ENCODE results near the gene PLCB2.

Gene PLCB2

DNA sequence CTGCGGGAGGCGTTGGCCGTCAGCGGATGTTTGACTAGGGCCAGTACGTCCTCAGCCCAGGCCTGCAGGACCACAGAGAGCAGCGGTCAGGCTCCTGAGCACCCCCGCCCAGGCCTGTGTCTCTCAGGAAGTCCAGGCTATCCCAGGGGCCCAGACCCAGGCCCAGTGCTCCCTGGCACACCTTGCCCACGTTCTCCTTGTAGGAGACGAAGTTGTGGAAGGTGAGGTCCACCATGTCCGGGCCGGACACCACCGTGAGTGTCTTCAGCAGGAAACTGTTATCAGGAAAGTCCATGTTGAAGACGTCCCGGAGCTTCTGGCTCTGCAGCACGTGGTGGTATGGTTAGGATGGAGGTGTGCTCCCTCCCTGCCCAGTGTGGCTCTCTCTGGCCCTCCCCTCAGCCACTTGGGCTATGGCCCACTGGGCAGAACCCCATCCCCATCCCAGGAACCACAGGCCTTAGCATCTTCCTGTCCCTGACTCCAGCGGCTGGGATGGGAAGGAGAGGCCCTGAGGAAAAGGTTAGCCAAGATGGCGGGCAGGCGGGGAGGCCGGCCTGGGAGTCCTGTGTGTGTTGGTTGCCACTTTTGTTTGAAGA lies 5.3 kb downstream of the PLCB2 start:
- no peak for DNase-seq (ENCODE audit: low read depth, low spot score)

DNA sequence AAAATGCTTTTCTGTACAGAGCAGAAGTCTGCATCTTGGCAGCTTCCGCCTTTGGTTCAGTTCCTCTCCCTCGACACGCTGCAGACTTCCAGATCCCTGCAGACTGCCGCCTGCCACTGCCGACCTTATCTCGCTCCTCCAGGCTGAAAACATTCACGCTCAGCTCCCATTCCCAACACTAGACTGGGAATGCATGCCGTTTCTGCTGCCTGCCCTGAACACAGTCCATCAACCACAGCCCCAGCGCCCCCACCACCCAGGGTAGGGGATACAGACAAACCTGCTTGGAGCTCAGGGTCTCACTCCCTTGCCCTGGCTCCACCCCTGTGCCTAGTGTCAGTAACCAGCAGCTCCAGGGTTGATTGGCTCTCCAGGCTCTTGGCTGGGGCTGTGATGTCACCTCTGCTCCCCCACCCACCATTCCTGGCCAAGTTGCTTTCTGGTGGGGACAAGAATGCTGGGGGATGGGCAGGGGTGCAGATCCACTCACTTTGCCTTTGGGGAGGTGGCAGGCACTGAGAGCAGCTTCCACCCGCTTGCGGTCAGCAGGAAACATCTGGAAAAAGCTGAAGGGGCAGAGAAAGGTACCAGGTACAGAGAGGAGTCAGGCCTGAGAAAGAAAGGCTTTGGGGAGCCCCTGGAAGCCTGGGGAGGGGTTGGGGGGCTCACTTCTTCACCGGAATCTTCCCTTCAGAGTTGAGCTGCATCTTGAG lies 6.1 kb downstream of the PLCB2 start:
- DNase-seq (ENCODE audit: low read depth, low spot score) = no peak

DNA sequence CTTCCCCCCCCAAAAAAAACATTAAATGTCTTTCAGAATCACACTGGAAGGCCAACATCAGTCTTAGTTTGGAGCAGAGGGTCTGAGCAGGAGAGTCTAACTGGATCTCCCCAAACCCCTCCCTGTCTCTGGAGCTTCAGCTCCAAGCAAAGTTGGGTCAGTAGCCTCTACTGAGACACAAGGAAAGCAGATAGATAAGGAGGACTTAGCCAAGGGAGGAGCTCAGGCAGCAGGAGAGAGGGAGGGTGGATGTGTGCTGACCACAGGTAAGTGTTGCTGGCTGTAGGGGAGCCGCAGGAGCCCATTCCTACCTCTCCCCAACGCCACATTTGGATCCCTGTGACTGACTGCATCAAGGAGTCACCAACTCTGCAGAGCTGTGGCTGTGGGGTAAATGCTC lies 7.0 kb downstream of the PLCB2 start:
- no peak for DNase-seq (ENCODE audit: low read depth, low spot score)

DNA sequence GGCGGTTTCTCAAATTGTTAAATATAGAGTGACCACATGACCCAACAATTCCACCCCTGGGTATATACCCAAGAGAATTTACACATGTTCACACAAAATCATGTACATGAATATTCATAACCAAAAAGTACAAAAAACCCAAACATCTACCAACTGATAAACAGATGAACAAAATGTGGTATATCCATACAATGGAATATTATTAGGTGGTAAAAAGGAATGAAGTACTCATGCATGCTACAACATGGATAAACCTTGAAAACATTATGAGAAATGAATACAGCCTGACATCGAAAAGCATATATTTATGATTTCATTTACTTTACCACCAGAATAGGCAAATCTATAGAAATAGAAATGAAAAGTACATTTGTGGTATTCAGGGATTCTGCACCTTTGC lies 7.4 kb downstream of the PLCB2 start:
- DNase-seq (ENCODE audit: low read depth, low spot score) = no peak

DNA sequence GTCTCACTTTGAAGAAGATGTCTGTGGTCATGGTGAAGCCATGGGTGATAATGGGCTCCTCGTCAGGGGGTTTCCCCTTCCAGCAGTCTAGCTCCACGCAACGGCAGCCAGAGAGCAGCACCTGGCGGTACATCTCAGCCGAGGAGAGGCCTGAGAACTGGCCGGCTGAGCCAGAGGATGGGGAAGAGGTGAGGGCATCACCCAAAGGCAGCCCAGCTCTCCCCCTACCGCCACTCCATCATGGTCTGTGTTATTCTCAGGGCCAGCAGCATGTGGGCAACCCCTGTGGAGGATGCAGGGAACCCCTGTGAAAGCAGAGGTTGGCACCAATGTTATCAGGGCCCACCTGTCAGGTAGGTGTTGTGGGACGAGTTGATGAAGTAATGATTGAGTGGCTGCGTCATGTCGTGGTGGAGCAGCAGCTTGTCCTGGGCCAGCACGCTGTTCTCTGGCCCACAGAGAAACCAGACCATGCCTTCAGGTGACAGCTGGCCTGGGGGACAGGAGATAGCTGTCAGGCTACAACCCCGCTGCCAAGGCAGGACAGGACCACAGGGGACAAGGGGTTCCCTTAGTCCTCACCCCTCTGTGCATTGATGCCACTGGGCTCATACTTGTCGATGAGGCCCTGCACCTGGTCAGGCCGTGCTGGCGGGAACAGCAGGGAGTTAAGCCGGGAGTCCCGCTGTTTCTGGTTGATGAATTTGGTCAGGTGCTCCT lies 9.4 kb downstream of the PLCB2 start:
- no peak for DNase-seq (ENCODE audit: low read depth, low spot score)

DNA sequence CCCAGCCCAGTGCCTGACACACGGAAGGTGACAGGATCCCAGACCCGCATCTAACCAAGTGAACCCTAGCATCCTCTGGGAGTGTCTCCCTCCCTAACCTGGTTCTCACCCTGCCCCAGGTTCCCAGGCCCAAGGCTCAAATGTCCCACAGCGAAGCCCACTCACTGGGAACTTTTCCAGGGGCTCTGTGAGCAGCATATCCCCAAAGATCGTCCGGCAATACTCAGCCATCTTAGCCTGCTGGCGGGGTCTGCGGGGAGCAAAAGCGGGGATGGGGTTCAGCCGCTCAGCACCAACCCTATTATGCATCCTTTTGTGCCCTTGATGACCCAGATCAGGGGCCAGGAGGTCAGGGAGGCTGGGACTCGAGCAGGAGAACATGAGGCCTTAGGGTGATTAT lies 10.4 kb downstream of the PLCB2 start:
- DNase-seq (ENCODE audit: low read depth, low spot score) = no peak

DNA sequence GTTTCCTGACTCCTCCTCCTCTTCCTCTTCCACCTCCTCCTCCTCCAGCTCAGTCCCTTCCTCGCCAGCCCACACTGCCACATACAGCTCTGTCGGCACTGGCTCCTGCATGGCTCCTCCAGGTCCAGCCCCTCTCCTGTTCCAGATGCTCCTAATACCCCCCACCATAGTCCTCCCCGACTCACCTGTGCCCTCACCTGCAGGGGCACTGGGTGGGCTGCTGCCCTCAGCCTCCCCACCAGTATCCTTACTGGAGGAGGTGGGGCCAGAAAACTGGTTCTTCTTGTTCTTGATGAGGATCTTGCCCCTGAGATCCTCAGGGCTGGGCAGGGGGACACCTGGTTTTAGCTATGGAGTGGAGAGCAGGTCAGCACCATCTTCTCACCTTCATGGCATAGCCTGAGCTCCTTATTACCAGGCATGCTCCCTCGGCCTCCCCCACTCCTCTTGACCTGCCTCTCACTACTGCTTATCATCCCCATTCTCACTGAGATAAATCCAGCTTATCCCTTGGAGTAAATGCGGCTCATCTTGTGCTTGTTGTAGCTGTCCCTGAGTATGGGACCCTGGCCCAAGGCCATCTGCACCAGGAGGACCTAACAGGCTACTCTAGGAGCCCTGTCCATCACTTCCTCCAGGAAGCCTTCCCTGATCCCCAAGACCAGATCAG lies 11.0 kb downstream of the PLCB2 start:
- no peak for DNase-seq (ENCODE audit: low read depth, low spot score)

DNA sequence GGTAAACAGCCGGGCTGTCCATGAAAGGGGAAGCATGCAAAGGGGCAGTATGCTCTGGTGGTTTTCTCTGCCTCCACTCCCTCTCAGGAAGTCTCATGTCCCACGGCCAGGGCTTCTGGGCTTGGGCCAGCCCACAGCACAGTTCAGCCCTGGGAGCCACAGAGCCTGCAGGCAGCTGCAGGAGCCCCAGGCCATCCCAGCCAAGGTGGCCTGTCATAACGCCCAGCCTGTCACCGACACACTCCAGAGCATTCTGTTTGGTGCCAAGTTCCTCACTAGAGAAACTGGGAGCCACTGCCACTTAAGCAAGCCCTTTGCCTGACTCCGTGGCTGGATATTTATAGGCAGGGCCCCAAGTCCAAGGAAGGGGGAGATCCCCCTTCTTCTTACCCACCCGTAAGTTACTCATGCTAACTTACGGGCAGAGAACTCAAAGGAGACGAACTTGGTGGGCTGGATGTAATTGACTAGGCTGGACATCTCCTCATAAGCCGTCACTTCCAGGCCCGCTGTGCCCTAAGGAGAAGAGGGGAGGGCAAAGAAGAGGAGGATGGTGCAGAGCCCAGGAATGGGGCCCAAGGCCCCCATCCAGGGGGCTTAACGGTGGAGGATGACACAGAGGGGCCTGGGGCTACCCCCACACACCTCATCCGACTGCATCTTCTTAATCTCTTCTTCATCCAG lies 11.7 kb downstream of the PLCB2 start:
- no peak for DNase-seq (ENCODE audit: low read depth, low spot score)

DNA sequence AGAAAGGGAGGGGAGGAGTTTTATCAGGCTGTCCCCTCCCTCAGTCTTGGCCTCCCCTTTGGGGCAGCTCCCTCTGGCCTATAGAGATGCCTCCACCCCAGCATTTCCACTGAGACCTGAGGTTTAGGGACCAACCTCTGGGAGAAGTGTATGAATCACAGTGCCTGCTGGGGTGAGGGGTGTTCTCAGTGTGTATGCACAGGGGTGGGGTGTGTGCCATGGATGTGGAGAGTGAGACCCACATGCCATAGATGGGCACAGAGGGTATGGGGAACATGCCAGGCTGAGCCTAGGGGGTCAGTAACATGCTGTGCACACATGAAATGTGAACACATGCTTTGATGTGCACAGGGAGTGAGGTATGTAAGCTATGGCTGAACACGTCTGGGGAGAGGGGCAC lies 12.4 kb downstream of the PLCB2 start:
- DNase-seq (ENCODE audit: low read depth, low spot score) = no peak

DNA sequence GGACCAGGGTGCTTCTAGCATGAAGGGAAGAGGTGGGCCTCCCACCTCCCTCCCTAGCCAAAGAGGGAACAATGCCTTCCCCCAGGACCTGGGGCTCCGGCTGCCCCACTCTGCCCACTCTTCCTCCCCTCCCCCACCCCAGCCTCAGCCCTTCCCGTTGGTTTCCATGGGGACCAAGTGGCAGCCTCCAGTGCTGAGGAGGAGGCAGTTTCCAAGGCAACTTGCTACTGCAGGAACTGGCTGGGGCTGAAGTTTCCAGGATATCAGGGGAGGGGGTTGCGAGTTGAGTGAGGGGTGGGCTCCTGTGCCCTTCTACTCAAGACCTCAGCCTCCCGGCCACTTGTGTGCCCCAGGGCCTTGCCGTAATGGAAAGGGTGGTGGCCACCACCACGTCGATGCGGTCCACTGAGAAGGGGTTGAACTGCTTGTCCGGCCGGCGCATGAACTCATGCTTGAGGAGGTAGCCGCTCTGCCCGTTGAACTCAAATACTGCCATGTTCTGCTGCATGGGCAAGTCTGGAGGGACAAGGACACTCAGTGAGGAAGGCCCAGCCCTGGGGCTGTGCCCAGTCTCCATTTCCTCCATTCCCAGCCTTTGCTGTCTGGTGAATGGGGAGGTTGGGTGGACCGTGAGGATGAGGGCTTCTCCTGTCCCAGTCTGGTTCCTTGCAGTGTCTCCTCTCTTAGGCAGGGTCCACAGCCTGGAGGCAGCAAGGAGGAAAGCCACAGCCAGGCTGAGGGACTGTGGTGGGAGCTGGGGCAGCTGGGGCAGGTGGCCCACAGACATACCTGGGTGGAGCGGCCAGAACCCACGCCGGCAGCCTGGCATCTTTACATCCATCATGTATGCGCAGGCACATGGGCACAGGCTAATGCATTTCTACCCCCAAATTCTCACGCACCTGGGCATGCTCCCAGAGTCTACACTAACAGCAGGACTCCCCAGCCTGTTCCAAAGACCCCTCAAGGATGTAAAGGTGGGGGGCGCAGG lies 13.5 kb downstream of the PLCB2 start:
- DNase-seq (ENCODE audit: low read depth, low spot score) = no peak

DNA sequence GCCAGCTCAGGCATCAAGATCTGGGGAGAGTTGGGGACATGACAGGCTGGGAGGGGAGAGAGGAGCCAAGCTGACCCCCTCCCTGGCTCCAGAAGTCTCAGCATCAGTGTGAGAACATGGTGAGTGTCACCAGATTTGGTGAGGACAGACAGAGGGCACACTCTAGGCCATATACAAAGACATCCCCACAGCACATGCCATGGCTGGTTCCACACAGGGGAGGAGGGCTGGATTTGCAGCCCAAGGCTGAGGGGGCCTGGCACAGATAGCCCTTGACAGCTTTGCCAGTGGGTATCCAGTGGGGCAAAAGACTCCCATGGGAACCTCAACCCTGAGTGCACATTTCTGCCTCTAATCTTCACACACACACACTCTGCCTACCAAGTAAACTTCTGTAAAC lies 14.7 kb downstream of the PLCB2 start:
- DNase-seq (ENCODE audit: low read depth, low spot score) = no peak

DNA sequence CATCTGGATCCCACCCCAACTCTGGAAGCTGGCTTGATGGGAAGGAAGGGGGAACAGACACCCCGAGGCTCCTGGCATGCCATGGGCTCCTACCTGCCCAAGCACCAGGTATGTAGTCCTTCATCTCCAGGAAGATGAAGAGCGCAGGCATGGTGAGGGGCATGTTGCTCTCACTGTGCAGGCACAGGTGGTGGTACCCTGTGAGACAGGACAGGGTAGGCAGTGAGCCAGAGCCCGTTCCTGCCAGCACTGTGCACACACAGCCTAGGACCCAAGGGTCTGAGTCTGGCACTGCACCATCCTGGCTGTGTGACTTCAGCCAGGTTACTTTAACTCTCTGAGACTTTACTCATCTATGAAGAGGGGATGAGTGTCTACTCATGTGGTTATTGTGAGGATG lies 15.5 kb downstream of the PLCB2 start:
- DNase-seq (ENCODE audit: low read depth, low spot score) = no peak

DNA sequence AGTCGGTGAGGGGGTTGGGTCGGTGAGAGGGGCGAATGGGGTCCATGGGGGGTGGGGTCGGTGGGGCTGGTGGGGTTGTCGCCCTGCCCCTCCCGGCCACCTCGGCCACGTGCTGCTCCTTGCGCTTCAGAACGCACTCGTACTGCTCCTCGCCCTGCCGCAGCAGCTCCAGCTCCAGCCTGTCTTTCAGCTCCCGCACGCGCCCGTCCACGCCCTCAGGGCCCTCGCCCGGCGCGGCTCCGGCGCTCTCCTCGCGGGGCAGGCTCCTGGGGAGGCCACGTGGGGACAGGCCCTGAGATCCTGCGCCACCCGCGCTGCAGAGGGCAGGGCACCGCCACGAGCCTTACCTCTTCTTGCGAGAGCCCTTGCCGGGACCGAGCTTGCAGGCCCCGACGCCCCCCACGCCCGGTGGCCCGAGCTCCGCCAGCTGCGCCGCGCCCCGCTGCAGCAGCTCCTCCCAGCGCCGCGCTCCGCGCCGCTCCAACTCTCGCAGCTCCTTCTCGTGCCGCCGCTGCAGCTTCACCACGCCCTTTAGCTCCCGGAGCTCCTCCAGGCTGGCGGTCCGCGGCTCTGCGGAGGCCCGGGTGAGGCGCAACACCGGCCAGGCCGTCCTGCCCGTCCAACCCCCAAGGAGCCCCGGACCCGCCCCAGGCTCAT lies 16.7 kb downstream of the PLCB2 start:
- peak; percentile 81 for DNase-seq (ENCODE audit: low read depth, low spot score)

DNA sequence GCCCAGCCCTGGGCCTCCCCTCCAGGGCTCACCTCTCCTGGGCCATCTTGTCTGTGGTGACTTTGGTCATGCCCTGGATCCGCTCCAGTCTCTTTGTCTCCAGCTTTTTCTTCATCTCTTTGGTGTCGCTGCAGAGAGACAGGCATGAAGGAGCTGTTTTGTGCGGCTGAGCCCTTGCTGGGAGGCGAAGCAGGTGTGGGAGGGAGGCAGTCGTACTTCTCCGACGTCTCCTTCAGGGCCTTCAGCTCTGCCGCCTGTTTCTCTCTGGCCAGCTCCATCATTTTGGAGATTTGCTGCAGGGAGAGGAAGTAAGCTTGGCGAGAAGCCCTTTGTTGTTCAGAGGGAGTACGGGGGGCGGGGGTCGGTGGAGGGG lies 17.2 kb downstream of the PLCB2 start:
- no peak for DNase-seq (ENCODE audit: low read depth, low spot score)

DNA sequence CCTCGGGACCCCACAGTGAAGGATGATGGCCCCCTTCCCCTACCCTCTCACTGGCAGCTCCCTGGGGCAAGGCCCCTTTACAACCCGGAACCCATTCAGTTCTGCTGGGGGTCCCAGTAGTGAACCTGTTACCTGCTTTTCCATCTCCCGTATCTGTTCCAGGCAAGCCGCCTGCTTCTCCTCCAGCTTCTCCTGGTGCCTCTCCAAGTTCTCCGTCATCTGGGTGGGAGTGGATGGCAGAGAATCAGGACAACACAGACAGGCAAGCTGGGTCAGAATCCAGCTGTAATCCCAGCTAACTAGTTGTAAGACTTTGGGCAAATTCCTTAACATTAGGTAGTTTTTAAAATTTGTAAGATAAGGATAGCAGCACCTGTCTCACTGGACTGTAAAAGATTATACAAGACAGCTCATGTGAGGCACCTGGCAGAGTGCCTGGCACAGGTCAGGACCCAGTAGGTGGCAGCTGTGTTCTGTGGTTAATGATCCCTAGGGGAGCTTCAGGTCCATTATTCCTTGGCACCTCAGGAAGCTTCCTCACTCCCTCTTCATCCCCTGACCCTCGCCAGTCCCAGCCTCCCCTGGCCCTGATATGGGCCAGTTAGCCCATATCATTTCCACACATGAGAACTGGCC lies 18.5 kb downstream of the PLCB2 start:
- no peak for DNase-seq (ENCODE audit: low read depth, low spot score)

DNA sequence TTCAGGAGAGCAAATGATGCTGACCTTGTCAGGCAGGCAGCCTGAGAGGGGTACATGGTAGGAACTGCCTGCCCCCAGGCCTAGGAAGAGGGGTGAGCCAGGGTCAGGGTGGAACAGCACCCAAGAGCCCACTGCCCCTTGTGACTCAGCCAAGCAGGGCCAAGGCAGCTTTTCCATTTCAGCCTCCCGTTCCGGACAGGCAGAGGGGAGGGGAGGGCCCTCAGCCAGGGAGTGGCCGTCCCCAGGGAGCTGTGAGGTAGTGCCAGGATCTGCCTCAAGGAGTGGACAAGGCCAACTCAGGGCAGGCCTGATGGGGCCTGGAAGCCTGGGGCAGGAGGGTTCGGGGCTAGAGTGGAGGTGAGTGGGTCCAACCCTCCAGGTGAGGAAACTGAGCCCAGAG lies 19.8 kb downstream of the PLCB2 start:
- DNase-seq (ENCODE audit: low read depth, low spot score) = no peak

DNA sequence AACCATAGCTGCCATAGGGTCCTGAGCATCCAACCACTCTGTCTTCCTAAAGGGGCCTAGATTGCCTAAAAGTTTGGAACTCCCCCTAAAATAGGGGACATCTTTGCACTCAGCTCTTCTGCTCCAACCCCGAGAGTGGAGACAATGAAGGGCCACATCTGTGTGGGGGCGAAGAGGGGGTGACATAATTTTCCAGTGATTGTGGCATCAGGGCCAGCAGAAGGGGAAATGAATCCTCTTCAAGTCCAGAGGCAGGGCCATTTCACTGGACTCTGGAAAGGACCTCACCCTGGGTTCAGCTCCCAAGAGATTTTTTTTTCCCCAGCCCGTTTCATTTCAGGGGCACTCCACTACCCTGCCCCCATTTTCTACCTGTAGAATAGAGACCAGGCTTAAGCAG lies 20.2 kb downstream of the PLCB2 start:
- no peak for DNase-seq (ENCODE audit: low read depth, low spot score)

DNA sequence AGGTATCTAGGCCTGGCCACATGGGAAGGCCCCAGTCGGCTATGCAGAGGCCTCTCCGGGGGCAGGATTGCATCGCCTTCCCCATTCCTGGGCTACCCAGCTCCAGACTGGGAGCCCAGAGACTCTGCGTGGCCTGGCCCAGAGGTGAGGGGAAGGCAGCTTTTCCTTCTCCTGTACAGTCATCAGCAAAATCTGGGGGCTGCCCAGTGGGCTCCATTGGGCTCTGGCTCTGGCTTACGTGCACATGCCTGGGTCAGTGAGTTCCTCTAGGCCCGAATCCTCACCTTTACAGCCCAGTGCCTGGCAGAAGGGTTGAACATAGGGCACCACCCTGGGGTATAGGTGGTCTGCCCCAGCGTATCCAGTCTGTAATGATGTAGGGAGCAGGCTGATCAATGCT lies 20.9 kb downstream of the PLCB2 start:
- no peak for DNase-seq (ENCODE audit: low read depth, low spot score)

DNA sequence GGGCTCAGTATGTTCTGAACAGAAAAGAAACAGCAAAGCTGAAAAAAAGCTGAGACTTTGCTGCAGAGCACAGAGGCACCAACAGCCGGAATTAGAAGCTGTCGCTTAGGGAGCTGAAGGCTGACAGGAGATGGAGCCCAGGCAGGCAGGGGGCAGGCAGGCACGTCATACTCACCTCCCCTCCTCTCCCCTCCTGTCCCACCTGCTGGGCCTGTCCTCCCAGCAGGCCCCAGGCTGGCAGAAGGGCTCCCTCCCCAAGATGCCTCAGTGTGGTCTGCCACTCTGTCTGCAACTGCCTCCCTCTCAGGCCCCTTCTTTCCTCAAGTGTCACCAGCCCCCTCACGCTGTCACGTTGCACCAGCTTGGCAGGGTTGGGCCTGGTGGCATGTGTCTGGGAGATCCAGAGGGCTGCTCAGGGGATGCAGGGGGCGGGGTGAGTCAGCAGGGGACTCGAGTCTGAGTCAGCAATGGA lies 21.6 kb downstream of the PLCB2 start:
- DNase-seq (ENCODE audit: low read depth, low spot score) = no peak

DNA sequence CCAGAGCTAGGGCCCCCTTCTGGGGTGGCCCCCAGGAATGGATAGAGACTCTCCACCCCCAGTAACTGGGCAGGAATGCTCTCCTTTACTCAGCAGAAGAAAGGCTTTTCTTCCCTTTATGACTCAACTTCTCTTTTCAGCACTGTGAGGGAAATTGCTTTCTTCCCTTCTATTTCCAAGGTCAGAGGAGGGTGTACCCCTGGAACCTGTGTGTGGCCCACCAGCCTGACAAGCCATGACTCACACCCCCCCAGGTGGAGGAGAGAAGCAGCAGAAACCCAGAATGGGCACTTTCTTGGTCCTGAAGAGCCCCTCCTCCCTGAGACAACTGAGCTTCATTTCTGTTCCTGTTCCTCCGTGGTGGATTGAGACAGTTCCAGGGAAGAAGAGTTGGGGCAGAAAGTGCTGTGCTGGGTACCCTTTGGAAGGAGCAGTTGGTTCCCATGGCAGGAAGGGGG lies 22.2 kb downstream of the PLCB2 start:
- DNase-seq (ENCODE audit: low read depth, low spot score) = no peak
